ELR (cell line): ENCODE measurements around the gene DSC3.
A peak's percentile ranks its signal among the peaks of the same experiment; 100 is the strongest.
"Not testable (repeated sequence)": the region's sequence is repeated elsewhere in the genome, so short reads cannot be mapped to it uniquely, and the experiment has no call there.

ENCODE experiments used
- DNase-seq: peaks from one replicate; pipeline ENCODE4 v3.0.0-alpha.2; 2015; ENCODE audit warnings: low read depth

The DSC3 gene

DNA sequence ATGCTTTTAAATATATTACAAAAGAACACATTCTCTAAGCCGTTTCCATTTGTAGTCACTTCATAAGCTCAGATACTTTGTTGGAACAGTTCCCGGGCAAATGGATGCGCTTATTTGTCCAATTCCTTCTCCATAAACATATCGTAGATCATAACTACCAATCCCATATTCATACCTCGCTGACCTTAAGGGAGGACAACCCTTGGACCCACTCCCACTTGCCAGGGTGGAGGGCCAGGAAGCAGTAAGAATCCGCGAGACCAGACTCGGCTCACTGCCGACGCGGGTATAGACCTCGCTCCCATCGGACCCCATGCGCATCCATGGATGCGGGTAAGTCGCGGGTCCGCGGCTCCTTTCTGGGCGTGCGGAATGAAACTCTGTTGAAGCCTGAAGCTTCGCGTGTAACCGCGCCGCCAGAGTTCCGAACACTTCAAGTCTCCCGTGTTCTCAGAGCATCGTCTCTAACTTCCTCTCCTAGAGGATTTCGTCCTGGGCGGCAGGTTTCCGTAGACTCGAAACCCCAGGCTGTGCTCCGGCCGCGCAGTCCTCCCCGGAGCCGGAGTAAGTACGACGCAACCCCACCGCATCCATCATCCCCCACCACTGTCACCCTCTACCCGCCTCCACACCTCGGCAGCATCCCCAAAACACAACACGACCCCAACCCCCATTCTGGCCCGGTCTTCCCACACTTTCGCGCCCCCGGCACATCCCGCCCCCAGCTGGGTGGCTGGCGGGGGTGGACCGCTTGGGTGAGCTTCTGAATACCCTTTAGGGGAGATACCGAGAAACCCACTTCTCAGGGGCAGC, 1.1 kb downstream of the DSC3 start:
- DNase-seq = no peak

DNA sequence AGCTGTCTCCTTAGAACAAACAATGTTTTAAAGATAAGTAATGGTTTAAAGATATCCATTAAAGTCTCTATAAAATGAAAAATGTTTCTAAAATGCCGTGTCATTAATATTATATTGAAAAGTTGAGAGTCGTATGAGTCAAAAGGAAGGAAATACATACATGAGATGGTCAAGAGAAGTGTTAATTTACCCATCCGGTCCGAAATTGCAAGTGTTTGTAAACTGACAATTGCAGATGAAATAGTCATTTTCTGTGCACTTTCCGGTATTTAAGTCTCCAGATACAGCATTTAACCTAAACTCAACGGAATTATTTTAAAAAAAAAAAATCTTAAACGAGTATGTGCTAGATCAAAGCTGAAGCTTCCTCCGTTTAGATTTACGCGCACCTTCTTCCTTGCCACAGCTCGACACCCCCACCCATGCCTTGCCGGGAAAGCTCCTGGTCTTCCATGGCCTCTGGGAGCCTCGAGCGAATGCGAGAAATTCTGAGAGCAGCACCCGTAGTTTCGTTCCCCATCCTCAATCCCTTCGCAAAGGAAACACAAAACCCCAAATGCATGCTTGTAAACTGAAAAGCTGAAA, 1.8 kb downstream of the DSC3 start:
- DNase-seq = peak; percentile 13

DNA sequence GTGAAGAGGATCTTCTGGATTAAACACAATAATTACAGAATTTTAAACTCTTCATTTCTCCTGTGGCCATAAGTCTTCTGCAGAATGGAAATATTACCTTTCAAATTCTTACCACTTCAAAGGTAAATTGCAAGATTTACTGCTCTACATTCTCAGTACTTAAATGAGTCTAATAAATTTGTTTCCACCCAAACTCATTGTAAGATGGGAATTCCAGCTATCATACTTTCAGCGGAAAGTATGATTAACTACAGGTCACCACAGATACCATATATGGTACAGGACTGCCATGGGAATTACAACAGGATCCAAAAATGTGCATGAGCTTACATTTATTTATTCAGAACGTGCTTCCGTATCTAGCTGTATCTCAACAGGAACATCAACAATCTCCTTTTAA, 3.1 kb downstream of the DSC3 start:
- no peak for DNase-seq

DNA sequence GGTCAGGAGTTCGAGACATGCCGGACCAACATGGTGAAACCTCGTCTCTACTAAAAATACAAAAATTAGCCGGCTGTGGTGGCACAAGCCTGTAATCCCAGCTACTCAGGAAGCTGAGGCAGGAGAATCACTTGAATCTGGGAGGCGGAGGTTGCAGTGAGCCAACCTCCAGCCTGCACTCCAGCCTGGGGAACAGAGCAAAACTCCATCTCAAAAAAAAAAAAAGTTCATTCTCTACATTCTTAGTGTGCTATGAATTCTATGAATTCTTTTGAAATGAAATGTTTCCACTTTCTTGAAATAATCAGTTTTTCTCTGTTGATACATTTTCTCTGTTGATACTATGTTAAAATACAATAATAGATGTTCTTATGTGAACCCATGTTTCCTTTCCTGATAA, 4.9 kb downstream of the DSC3 start:
- peak; percentile 32 for DNase-seq

DNA sequence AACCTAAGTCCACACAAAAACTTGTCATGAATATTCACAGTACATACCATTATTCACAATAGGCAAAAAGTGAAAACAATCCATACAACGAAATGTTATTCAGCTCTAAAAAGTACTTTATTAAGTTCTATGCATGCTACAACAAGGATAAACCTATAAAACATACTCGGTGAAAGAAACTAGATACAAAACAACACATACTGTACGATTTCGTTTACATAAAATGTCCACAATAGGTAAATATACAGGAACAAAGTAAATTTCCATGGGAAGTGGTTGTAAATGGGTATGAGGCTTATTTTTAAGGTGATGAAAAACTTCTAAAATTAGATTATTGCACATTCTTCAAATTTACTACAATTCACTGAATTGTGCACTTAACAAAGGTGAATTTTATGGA, 8.0 kb downstream of the DSC3 start:
- no peak for DNase-seq

DNA sequence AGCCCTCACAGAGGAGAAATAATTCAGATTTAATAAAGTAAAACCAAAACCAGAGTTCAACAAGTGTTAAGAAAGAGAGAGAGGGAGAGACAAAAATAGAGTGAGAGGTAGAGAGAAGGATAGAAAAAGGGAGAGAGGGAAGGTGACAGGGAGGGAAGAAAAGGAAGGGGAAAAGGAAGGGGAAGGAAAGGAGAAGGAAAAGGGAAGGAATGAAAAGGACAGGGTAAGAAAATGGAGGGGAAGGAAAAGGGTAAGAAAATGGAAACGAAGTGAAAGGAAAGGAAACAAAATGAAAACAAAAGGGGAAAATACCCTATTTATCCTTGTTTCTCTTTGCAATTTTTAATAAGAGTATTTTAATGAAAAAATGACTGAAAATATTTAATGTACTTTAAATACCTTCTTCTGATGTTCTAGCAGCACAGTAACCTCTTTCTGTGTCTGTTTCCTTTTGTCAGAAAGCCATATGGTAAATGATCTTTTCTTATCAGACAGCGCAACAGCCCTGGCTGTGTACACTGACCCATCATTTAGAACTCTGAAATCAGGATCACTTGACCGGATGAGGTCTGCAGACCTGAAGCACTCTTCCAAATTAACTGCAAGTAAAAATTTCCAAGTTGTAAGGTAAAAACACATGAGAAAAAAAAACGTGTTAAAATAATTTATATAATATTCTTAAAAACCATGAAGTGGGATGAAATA, 11.8 kb downstream of the DSC3 start:
- DNase-seq = peak; percentile 9

DNA sequence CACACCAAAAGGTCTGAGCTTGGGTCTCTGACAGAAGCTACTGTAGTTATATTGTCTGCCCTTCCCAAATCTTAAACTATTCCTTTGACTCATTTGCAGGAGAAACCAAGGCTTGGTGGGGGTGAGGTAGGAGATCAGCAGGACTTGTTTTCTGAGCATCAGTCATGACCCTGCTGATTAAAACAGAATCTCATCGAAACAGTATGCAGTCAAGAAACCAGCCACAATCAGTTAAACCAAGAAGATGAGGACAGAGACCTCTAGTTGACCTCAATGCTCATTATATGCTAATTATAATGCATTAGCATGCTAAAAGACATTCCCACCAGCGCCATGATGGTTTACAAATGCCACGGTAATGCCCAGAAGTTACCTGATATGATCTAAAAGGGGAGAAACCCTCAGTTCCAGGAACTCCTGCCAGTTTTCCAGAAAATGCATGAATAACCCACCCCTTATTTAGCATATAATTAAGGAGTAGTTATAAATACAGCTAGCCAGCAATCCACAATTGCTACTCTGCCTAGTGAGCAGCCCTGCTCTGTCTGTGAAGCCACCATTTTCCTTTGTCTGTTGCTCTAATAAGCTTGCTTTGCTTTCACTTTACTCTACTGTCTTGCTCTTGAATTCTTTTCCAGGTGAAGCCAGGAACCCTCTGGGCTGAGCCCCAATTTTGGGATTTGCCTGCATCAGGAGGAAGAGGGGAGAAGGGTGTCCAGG, 26.7 kb downstream of the DSC3 start:
- DNase-seq = no peak

DNA sequence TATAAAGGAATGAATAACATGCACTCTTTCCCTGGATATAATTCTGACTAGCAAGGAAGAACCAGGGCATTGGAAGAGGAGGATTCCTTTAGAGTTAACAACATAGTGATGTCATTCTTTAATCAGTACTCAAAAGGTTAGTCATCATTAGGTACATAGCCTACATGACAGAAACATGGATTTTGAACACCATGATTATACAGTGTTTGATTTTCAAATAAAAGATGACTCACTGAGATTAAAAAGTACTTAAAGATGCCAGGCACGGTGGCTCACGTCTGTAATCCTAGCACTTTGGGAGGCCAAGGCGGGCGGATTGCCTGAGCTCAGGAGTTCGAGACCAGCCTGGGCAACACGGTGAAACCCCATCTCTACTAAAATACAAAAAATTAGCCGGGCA, 31.1 kb downstream of the DSC3 start:
- DNase-seq = peak; percentile 95

DNA sequence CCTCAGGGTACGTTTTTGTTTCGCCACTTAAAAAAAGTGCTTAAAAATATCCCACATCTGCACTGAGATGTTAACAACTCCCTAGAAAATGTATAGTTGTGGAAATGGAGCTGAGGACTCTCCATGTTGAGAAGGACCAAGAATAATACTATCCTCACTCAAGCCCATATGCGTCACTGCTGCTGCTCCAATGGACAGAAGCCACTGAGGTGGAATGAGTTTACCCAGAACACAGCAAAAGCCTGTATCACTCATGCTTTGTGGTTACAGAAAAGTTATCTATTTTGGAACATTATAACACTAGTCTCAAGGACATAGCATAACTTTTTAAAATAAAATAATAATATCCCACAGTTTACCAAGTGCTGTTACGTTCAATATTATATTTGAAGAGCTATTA, 31.9 kb downstream of the DSC3 start:
- DNase-seq = peak; percentile 72

DNA sequence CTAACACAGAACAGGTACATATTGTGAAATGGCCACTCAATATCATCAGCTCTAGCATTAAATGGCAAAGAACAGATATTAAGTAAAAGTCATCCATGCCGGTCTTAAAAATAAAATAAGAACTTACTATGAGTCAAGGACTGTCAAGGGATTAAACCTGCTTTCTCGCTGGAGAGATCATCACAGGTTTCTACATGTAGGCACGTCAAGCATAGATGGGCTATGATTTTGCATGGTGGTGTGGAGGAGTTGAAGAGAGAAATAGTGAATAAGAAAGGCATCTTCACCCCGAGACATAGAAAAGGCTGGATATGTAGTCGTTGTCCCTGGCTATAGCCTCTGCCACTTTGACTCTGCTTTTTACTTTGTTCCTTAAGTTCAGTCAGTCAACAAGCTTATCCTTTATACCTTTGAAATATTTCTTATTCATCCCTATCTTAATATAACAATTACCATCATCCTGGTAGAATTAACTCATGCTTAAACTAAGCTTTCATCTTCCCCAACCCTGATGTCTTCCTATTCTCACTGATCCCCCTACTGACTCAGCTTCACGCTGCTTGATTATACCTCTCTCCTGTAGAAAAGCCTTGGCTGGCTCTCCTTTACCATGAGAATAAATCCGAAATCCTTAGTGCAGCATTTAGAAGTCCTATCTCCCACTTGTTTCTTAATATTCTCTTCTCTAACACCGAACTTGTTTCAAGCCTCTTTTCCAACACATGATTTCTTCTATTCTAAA, 42.5 kb downstream of the DSC3 start:
- peak; percentile 22 for DNase-seq

DNA sequence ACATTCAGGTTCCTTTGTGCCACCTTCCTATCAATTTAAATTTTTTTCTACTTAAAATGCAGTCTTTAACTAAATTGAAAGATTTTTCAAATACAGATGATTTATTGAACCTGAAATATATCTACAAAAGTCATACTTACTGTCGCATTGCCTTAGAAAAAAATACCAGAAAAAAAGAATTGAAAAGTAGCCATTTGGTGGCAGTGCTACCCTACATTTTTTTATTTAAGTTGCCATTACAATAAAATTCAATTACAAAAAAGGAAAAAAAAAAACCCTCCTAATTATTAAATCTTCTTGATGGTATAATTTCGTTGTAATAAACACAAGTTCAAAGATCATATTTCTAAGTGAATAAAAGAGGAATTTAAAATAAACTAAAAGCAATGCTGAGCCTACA, 43.4 kb downstream of the DSC3 start:
- DNase-seq = peak; percentile 24

DNA sequence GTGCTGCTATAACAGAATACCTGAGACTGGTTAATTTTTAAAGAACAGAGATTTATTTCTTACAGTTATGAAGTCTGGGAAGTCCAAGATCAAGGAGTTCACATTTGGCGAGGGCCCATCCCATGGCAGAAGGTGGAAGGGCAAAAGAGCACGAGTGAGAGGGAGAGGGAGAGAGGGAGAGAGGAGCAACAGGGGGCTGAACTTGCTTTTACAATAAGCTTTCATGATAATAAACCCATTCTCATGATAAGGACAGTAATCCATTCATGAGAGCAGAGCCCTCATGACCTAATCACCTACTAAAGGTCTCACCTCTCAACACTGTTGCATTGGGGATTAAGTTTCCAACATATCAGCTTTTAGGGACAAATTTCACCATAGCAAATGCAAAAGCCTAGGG, 45.3 kb downstream of the DSC3 start:
- no peak for DNase-seq

DNA sequence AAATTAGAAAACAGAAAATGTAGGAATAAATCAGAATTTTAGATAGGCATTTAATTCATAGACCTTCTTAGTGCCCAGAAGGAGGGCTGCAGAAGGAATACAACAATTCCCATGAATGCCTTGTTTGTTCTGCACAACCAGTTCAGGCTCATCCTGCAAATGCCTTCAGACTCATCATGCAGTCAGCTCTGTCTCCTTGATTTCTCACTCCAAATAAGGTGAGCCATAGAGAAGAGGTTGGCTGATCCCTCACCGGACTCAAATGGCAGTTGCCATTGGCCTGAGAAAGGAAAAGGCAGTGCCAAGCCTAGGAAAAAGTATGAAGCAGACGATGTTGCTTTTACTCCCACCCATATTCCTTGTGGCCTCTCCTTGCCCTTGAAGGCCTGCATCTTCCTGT, 50.3 kb downstream of the DSC3 start:
- DNase-seq = peak; percentile 37

DNA sequence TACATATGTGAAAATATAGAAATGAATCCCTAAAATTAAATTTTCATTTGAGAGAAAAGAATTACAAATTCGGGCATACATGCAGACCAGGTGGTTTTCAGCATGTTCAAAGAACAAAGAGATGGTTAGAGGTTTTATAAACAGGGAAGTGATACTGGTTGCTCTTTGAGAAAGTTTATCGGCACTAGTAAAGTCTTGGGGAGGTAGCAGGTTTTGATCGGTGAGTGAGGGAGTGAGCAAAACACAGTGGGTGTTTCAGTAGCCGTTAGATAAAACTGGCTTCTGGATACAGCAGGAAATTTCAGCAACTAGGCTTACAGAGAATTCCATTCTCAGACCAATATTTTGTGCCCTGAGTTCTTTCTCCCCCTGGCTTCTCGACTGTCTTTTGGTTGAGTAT, 51.1 kb downstream of the DSC3 start:
- DNase-seq = no peak

DNA sequence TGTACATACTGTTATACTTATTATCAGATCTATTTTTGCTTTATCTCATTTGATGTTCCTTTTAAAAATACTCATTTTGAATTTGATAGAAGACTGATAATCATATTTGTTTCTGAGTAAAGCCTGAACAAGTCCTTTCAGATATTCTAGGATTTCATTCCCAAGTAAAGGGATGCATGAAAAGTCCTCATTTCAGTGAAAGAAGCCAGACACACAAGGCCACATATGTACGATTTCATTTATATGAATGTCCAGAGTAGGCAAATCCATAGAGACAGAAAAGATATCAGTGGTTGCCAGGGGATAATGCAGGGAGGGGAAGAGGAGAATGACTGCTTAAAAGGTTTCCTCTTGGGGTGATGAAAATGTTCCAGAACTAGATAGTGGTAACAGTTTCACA, 53.4 kb downstream of the DSC3 start:
- DNase-seq = no peak

DNA sequence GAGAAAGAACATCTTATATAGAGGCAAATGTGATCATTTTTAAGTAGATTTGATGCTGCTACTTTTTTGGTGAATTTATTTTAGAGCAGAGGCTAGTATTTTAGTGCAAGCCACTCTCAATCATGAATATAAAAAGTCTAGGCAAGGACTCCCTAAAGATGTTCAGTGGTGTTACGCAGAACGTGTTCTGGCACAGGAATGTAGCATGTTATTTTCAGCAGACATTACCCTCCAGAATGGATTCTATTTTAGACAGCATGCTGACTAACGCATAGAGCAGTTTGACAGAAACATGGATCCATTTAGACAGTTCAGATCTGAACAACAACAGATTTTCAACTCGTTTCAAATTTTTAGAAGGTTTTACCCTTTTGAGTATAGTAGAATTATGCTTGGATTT, 54.1 kb downstream of the DSC3 start:
- DNase-seq = no peak

DNA sequence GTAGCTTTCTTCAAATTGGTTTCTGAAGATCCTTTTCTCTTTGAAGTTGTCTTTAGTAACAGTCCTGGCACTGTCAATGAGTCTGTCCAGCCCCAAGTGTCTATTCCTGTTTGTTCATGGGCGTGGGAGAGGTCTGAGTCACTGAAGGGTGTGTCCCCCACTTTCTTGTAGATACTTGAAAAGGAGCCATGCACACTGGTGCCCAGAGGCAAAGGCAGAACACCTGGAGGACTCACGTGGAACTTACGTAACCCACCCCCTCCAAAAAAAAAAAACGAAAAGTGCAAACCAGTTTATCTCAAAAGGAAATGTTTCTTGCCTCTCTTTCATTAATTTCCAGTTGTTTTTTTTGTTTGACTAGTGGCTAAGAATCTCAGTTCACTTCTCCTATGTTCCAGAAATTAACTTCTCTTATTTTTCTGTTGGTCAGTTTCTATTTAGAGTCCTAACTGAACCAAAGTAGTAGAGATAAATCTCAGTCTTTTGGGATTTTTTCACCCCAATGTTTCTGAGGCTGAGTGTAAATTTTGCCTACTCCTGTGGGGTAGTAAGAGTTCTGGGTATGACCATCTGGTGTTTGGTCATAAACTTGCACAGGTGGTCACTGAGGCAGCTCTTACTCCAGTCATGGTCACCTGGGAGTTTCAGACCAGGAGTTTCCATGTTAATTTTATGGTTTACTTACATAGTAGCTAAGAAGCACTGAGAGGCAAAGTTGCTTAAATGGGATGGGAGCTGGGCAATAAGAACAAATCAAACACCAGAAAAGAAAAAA, 54.9 kb downstream of the DSC3 start:
- peak; percentile 53 for DNase-seq

DNA sequence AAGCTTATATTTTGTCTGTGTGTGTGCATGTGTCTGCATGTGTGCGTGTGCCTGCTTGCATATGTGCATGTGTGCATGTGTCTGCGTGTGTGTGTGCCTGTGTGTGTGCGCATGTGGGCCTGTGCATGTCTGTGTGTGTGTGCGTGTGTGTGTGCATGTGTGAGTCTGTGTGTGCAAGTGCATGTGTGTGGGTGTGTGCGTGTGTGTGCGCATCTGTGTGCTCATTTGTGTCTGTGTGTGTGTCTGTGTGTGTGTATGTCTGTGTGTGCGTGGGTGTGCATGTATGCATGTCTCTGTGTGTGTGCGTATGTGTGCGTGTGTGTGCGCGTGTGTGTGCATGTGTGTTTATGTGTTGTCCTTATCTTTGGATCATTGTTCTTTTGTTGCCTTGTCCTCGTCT, 56.8 kb downstream of the DSC3 start:
- no peak for DNase-seq

DNA sequence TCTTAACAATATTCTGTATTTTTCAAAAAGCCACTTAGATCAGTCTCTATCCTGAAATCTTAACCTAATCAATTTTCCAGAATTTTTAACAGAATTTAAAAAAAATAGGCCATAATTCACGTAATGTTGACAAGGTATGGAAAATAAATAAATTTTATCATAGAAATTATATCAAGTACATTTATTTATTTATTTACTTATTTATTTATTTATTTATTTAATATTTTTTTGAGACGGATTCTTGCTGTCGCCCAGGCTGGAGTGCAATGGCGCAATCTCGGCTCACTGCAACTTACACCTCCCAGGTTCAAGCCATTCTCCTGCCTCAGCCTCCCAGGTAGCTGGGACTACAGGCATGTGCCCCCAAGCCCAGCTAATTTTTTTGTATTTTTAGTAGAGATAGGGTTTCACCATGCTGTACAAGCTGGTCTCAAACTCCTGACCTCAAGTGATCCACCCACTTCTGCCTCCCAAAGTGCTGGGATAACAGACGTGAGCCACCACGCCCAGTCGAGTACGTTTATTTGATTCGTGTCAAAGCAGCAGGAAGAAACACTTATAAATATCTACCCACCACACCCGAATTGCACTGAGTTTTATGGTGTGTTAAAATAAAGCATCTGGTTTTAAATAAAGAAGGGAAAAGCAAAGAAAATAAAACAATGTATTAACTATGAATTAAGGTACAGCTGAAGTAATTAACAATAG, 60.1 kb downstream of the DSC3 start:
- no peak for DNase-seq

DNA sequence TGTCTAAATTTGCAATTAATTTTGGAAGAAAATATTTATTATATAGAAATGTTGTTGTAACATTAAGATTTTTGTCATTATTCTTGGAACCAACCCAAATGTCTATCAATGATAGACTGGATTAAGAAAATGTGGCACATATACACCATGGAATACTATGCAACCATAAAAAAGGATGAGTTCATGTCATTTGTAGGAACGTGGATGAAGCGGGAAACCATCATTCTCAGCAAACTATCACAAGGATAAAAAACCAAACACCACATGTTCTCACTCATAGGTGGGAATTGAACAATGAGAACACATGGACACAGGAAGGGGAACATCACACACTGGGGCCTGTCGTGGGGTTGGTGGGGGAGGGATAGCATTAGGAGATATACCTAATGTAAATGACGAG, 64.5 kb downstream of the DSC3 start:
- DNase-seq = not testable (repeated sequence)
